Inferior parietal cortex (tissue), 1 donor: Measurements from ENCODE around the gene NEB.

ENCODE experiments used
- DNase-seq: peaks from one replicate; pipeline ENCODE4 v3.0.0-alpha.2; 2016; ENCODE audit errors: extremely low spot score

NEB gene, protein sequence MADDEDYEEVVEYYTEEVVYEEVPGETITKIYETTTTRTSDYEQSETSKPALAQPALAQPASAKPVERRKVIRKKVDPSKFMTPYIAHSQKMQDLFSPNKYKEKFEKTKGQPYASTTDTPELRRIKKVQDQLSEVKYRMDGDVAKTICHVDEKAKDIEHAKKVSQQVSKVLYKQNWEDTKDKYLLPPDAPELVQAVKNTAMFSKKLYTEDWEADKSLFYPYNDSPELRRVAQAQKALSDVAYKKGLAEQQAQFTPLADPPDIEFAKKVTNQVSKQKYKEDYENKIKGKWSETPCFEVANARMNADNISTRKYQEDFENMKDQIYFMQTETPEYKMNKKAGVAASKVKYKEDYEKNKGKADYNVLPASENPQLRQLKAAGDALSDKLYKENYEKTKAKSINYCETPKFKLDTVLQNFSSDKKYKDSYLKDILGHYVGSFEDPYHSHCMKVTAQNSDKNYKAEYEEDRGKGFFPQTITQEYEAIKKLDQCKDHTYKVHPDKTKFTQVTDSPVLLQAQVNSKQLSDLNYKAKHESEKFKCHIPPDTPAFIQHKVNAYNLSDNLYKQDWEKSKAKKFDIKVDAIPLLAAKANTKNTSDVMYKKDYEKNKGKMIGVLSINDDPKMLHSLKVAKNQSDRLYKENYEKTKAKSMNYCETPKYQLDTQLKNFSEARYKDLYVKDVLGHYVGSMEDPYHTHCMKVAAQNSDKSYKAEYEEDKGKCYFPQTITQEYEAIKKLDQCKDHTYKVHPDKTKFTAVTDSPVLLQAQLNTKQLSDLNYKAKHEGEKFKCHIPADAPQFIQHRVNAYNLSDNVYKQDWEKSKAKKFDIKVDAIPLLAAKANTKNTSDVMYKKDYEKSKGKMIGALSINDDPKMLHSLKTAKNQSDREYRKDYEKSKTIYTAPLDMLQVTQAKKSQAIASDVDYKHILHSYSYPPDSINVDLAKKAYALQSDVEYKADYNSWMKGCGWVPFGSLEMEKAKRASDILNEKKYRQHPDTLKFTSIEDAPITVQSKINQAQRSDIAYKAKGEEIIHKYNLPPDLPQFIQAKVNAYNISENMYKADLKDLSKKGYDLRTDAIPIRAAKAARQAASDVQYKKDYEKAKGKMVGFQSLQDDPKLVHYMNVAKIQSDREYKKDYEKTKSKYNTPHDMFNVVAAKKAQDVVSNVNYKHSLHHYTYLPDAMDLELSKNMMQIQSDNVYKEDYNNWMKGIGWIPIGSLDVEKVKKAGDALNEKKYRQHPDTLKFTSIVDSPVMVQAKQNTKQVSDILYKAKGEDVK (N-terminal part only)

DNA sequence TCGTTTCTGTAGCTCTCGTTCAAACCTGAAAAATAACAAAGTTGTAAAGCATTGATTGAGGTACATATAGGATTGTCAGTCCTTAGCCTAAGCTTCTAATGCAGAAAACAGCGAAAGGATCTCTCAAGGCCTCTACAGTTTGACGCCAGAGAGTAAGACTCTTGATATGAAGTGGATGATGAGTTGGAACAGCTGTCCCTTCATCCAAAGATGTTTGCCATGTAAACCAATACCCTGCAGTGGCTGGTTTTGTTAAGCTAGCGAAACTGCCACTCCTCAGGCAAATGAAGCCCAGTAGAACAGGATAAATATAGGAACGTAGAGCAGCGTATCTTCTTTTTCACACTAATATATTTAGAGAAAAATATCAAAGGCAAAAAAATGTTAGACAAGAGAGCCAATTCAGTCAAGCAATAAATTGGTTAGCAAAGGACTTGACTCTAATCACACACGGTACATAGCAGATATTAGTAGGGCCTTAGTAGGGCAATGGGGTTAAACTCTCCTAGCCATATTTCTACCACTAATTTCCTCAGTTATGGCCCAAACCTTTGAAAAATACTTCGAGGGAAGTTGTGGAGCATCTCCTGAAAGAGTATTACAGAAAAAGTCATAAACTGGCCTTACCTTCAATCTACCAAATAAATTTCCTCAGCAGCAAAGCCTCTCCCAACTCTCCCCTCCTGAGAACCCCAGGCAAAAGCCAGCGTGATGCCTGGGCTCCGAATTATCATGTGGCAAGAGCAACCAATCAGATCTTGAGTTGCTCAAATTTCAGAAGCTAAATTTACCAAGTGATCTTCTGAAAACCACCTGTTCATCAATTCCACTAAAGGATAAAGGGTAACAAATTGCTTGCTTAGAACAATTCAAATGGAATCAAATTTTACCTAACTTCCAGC, at the start of gene NEB:
Gene NEB, minus strand, starts transcription at position 706 of the 902 bp plus-strand sequence. CDS start 1,320 bp downstream, outside the sequence.
- no peak for DNase-seq

- no peak for DNase-seq
Observed at GRCh38 chr2:151783133-151783520, 48.9 kb upstream of the NEB start.

GRCh38 chr2:151782378-151783132, 48.3 kb upstream of the NEB start:
- DNase-seq: no peak

DNA sequence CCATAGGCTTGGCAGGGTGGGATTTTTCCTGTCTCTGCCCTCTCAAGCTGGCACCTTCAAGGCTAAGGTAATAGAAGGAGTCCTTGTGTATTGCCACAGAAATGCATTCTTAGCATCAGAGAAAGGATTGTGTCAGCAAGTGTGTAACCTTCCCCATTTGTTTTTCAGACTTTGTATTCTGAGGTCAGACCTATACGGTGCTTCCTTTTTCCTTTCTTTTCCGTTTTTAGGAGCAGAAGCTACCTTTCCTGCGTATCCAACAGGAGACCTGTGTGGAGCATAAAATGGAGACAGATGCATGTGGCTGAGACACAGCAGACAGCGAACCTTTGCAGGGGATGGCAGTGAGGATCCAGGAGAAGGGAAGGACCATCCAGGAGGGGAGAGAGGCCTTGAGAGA, 47.4 kb upstream of the NEB start:
- DNase-seq: no peak

GRCh38 chr2:151780938-151781337, 46.7 kb upstream of the NEB start:
- no peak for DNase-seq

DNA sequence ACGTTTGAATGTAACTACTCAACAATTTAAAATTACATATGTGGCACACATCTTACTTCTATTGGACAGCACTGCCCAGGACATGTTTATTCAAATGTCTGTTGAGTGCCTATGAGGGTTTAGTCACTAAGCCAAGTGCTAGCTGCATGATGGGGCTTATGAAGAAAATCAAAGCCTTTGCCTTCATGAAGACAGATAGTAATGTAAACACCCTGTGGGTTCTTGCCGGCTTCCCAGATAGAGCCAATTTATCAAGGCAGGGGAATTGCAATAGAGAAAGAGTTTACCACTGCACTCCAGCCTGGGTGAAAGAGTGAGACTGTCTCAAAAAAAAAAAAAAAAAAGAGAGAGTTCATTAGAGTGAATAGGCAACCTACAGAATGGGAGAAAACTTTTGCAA, 43.7 kb upstream of the NEB start:
- DNase-seq: no peak

DNA sequence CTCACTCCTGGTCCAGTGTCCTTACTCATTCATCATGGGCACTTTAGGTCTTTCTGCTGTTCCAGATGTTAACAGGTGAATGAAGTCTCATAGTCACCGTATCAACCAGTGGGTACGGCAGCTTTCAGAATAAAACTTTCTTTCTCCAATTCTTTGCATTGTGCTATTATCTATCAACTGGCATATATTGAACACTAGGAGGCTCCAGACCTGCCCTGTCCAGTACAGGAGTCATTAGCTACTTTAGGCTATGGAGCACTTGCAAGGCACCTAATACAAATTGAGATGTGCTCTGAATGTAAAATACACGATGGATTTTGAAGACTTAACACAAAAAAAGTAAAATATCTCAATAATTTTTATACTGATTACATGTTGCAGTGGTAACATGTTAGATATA, 43.2 kb upstream of the NEB start:
- no peak for DNase-seq

- no peak for DNase-seq
Observed at GRCh38 chr2:151776367-151776766, 42.1 kb upstream of the NEB start.

DNA sequence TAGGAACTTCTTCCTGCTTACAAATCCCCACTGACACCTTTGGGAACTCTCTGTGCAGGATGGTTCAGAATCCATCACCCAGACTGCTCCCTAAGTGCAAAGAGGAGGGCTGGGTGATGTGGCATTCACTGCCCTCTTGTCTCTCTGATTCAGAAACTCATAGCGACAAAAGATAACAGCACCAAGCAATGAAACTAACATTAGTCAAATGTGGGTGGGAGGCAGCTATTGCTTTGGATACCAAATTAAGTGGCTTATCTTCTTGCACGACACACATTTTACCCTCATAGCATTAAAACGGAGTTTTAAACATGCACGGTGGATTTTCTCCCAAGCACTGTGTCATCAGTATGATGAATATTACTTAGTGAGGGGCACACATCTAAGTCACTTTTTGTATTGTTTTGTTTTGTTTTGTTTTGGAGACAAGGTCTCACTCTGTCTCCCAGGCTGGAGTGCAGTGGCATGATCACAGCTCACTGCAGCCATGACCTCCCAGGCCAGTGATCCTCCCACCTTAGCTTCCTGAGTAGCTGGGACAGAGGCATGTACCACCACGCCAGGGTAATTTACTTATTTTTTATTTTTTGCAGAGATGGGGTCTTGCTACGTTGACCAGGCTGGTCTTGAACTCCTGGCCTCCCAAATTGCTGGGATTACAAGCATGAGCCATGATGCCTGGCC, 40.9 kb upstream of the NEB start:
- no peak for DNase-seq

DNA sequence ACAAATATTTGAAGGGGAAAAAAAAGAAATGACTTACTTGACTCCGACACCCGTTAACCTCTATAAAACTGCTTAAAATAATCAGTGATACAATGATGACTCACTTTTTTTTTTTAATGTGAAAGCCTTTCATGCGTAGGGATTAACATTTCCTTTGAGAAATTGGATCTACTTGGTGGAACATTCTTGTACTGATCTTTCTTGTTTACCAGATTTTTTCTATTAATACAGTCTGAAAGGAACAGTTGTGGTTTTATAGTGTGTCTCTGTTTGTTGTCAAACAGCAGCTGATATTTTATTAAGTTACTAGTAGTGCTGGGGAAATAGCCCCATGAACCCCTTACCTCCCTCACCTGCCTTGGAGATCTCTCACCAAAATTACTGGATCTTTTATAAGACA, 40.2 kb upstream of the NEB start:
- DNase-seq: no peak

DNA sequence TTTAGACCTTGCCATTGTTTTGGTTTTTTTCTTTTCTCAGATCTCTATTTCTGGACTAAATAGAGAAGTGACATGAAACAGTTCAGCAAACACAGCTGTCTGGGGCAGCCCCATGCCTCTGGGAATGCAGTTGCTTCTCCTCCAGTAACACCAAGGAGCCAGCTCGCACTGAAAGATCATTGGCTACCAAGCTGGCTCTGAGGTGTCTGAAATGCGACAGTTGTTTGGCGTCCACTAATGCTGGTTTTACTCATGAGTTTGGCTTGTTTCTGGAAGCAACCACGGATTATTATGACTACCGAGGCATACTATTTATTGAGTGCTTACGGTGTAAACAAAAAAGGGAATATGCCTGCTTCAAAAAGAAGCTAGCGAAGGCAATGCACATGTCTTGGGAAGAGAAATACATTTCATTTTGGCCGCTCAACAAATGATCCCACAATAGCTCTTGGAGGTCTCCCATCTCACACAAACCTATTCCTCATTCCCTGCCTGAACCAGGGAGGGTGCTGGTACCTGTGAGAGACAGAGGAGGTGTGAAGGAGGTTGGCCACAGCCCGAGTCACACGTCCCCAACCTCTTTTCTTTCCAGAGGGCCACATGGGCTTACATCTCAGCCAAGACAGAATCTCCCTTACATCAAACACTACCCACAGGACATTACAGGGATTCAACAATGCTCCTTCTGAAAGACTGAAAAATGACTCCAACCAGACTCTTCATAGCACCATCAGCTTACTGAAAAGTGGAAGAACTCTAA, 37.5 kb upstream of the NEB start:
- DNase-seq: no peak

DNA sequence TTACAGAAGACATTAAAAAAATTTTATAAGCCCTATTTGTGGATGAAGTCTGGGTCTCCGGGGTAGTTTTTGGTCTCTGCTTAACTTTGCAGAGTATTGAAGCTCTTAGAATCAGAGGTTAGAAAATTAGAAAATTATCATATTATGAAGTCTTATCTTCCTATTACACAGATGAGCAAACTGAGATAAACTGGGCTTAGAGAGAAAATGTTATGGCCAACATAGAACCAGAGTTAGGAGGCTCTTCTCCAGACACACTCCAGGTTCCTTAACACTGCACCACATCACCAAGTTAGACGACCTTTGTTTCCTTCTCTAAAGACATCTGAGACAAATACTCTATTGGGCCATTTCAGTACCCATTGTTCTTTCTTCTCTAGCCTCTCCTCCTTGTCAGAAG, 36.7 kb upstream of the NEB start:
- no peak for DNase-seq

DNA sequence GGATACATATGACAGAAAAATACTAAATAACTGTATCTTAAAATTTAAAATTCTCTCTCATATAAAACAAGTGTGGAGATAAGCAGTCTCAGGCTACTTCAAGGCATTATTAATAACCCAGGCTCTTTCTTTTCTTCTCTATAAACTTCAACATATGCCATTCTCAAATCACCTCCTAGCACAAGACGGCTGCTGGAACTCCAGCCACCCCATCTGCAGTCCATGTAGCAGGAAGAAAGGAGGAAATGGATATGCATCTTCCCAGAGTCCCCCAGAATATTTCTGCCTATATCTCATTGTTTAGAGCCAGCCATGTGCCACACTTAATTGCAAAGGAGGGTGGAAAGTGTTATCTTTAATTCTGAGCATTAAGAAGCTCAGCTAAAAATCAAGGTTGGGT, 35.3 kb upstream of the NEB start:
- no peak for DNase-seq

- DNase-seq: no peak
Observed at GRCh38 chr2:151767536-151767935, 33.3 kb upstream of the NEB start.

GRCh38 chr2:151766437-151767153, 32.3 kb upstream of the NEB start:
- no peak for DNase-seq

DNA sequence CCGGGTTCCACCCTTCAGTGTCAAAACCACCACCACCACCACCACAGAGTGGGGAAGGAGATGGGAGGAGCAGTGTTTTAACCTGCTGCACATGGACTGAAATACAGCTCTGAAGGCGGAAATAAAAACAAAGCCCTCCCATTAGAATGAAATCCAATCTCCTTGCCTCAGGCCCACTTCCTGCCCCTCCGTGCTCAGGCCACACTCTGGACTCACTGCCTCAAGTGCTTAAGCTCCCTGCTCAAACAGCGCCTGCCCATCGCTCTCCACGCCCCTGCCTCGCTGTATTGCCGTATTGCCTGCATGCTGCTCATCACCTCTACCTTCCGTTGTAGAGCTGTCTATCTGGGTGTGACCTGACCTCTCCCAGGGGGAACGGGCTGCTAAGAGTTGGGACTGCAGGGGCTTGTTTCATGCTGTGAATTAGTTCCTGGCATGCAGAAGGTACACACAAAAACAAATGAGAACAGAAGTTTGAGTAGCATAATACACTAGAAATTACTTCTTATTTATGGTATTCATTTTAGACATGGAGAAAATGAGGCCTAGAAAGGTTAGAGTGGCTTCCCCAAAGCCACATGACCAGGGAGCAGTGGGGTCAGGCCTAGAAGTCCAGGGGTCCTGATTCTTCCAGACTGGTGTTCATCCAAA, 31.6 kb upstream of the NEB start:
- DNase-seq: no peak

DNA sequence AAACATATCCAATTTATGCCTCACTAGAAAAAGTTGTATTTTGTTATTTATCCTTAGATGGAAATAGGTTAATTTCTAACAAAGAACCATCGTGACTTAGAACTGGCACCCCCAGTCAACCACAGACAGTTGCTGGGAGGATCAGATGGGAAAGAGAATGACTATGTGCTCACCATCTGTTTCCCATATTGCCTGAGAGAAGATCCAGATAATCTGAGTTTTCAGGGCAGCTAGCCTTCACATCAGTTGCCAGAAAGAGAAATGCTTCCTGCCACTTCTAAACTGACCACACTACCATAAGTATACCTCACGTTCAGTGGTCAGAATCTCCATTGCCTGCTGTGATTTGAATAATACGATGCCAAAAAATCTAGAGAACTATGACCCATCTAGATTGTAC, 28.4 kb upstream of the NEB start:
- DNase-seq: no peak

DNA sequence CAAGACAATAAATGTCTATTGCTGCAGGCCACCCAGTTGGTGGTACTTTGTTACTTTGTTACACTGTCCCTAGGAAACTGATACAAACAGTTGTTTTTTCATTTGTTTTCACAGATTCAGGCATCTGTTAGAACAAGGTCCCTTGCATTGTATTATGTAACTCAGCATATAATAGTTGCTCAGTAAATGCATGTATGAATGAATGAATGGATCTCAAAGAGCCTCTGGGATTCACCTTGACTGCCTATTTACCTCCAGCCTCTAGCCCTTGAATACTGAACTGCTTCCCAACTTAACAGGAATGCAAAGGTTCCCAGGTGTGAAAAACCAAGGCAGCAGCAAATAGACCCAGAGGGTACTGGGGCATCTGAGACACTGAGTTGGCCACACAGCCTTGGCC, 27.4 kb upstream of the NEB start:
- DNase-seq: no peak
